NCI-H1417 (cell line): ENCODE results near the gene LCMT1.
"Not testable (repeated sequence)": the region's sequence is repeated elsewhere in the genome, so short reads cannot be mapped to it uniquely, and the experiment has no call there.

Experiments used
- DNase-seq, 3 experiments: peaks; one replicate each; lab custom pipeline; 2025; lab: John Stamatoyannopoulos, UW

The LCMT1 gene

GRCh38 chr16:25148568-25149215 is 37.1 kb downstream of the LCMT1 start:
- DNase-seq = no peak

- no peak for DNase-seq
These were observed 40.5 kb downstream of the LCMT1 start for GRCh38 chr16:25151996-25152395.

DNA sequence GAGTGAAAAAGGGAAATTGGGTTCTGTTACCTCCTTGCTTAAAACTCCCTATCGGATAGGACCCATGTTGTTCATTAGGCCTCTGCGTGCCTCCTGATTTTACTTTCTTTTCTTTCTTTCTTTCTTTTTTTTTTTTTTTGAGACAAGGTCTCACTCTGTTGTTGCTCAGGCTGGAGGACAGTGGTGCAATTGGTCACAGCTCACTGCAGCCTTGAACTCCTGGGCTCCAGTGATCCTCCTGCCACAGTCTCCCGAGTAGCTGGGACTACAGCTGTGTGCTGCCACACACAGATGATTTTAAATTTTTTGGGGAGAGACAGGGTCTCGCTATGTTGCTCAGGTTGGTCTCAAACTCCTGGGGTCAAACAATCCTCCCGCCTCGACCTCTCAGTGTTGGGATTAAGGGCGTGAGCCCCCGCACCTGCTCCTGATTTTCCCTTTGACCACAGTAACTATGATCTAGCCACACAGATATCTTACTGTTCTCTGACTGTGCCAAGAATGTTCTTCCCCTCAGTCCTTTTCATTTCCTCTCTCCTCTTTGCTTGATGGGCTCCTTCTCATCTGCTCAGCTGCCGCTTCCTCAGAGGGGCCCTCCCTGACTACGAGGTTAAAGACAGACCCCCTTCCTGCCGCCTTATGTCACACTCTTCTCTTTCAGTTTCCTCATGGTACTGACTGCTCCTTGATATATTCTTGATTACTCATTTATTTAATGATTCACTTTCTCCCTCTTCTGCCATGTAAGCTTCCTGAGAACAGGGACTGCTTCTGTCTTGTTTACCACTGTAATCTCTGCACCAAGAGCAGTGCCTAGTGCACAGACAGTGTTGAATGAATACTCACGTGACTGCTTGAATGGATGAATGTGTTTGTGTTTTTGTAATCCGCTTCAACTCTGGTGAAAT is 44.3 kb downstream of the LCMT1 start:
- DNase-seq = no peak

GRCh38 chr16:25157271-25157875 is 45.8 kb downstream of the LCMT1 start:
- no peak for DNase-seq

- no peak for DNase-seq
These were observed 46.9 kb downstream of the LCMT1 start for GRCh38 chr16:25158401-25158800.

- DNase-seq = no peak
These were observed 50.3 kb downstream of the LCMT1 start for GRCh38 chr16:25161753-25162367.

DNA sequence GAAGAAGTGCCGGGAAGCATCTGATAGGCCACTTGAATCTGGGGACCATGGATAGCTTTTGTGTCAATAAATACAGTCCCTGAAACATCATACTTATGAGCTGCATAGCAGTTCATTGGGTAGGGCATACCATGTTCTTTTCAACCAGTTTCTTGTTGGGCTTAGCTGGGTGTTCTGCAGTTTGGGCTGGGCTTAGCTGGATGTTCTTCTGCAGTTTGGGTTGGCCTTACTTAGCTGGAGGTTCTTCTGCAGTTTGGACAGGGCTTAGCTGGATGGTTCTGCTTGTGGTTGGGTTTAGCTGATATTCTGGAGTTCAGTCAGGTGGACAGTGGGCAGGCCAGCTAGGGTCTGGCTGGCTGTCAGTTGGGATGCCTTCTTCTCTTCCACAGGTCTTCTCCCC is 52.1 kb downstream of the LCMT1 start:
- no peak for DNase-seq

DNA sequence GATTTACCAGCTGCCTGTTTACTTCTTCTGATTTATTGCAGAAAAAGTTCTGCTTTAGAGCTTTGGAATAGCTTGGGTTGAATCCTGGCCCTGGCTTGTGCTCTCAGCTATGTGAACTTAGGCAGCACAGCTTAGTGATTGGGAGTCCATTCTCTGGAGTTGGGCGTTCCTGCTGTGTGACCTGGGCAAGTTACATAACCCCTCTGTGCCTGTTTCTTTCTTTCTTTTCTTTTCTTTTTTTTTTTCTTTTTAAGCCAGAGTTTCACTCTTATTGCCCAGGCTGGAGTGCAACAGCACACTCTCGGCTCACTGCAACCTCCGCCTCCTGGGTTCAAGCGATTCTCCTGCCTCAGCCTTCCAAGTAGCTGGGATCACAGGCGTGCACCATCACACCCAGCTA is 53.7 kb downstream of the LCMT1 start:
- no peak for DNase-seq

DNA sequence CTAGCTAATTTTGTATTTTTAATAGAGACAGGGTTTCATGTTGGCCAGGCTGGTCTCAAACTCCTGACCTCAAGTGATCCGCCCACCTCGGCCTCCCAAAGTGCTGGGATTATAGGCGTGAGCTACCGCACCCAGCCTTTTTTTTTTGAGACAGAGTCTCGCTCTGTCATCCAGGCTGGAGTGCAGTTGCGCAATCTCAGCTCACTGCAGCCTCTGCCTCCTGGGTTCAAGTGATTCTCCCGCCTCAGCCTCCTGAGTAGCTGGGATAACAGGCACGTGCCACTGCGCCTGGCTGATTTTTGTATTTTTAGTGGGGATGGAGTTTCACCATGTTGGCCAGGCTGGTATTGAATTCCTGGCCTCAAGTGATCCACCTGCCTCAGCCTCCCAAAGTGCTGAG is 56.4 kb downstream of the LCMT1 start:
- not testable (repeated sequence) for DNase-seq

DNA sequence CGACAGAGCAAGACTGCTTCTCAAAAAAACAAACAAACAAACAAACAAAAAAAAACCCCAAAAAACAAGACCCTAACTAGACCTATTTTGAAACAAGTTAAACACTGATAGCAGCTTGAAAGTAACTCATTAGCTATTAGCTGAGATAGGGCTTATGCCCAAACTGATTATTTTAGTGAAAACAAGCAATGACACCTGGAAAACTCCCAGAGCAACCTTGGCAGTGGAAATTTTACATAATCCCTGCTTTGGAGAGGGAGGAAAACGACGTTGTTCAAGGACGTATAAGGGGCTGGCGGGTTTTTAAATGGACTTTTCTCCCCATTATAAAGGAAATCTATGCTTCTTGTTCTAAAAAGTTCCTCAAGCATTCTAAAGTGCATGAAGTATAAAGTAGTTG is 59.8 kb downstream of the LCMT1 start:
- DNase-seq = no peak

GRCh38 chr16:25172831-25173230 is 61.3 kb downstream of the LCMT1 start:
- DNase-seq = no peak

- DNase-seq = no peak
These were observed 62.7 kb downstream of the LCMT1 start for GRCh38 chr16:25174285-25174684.

- no peak for DNase-seq
These were observed 64.6 kb downstream of the LCMT1 start for GRCh38 chr16:25176136-25176535.

DNA sequence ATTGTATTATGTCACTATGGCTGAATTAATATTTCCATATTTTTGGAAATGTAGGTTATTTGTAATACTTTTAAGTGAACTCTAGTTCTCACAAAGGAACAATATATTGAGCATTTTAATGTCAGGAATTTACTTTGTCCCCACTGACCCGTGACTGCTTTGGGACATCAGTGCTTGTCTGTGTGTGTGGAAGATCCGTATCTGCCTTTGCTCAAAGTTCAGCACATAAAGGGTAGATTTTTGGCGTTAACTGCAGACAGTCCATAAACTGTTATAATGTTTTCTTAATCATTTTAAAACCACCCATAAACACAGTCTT is 65.9 kb downstream of the LCMT1 start:
- no peak for DNase-seq

- no peak for DNase-seq
These were observed 66.5 kb downstream of the LCMT1 start for GRCh38 chr16:25177831-25178688.

DNA sequence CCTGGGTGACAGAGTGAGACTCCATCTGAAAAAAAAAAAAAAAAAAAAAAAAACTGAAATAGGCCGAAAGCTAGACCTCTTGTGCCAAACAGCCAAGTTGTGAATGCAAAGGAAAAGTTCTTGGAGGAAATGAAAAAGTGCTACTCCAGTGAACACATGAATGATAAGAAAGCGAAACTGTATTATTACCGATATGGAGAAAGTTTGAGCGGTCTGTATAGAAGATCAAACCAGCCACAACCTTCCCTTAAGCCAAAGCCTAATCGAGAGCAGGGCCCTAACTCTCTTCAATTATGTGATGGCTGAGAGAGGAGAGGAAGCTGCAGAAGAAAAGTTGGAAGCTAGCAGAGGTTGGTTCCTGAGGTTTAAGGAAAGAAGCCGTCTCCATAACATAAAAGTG is 69.7 kb downstream of the LCMT1 start:
- not testable (repeated sequence) for DNase-seq

- DNase-seq = no peak
These were observed 73.2 kb downstream of the LCMT1 start for GRCh38 chr16:25184771-25185170.

DNA sequence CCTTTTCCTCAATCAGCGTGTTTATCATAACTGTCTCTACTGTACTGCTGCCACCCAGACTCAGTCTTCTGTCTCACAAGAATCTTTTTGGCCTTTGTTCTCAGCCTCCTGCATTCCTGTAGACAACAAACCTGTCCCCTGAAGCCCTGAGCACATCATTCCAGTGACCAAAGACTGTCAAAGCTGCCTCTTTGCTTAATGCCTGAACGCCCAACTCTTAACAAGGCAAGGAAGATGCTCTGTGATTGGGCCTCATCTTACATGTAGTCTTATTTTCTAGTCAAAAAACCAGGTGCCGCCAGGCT is 75.9 kb downstream of the LCMT1 start:
- DNase-seq = no peak

- no peak for DNase-seq
These were observed 77.8 kb downstream of the LCMT1 start for GRCh38 chr16:25189305-25189704.

DNA sequence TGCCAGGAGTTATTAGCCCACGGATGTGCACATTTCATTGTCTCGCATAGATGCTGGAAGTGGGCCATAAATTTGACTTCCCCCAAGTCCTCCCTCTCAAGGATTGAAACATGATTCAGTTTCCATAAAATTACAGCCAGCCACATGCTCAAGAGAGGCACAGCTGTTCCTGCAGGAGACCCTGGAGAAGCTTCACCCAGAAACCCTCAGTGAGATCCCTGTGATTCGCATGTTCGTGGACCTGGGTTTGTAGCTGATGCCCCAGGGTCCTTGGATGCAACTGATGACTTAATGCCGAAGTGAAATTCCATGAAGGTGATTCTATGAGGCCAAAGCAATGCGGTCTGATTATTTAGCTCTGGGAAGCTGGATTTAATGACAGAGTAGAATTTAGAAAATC is 80.6 kb downstream of the LCMT1 start:
- no peak for DNase-seq

DNA sequence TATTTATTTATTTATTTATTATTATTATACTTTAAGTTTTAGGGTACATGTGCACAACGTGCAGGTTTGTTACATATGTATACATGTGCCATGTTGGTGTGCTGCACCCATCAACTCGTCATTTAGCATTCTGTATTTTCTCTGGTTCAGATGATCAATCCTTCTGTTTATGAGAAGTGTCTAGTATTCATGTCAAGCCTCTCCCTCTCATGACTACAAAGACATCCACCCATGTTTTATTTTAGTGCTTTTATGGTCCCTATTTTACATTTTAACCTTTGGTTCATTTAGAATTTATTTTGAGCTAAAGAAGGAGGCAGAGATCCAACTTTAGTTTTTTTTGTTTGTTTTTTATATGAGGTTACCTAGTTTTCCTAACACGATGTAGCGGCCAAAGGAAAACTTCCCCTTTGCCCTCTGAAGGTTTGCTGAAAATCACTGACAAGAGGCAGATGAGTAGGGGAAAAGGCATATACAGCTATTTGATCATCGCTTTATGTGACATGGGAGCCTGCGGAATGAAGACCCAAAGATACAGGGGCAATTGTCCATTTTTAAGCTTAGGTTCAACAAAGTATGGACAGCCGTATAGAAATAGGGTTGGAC is 82.8 kb downstream of the LCMT1 start:
- no peak for DNase-seq

DNA sequence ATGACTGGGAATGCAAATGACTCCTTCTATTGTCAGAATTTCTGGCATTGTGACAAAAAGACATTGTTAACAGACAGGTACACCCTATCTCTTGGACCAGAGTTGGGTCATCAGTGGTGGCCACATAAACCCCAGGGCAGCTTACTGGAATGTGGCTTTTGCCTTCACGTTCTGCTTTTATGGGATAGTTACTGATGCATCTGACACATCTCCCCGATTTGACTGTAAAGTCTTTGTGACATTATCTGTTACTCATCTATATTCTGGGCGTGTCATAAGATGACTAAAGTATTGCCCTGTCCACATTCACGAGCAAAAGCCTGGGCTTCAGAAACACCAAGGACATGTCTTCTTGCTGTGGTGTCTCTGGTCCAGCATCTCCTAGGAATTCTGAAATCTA is 86.5 kb downstream of the LCMT1 start:
- no peak for DNase-seq
